Adrenal gland (tissue), 5 donors: ENCODE results near the gene ST3GAL4.

Source experiments
- CTCF ChIP-seq, 6 experiments: fragments of 450-650 bp in 4 of 6; fragments of 200-600 bp in 2 of 6; sonication (generic) in 1 of 6; IDR thresholded peaks; 1 replicate in 5 of 6; 2 replicates in 1 of 6; pipeline versions ENCODE4 v1.5.1 to v1.8.0; 2016 to 2021; ENCODE audit warnings: antibody characterized with exemption in 6 of 6, mild to moderate bottlenecking in 2 of 6, moderate library complexity in 1 of 6
- POLR2A ChIP-seq, 2 donors: fragments of 450-650 bp; IDR thresholded peaks; one replicate each; pipeline ENCODE4 v1.6.1; 2017; ENCODE audit warnings: antibody characterized with exemption in 2 of 2, mild to moderate bottlenecking in 2 of 2, moderate library complexity in 1 of 2
- donor health status: DM: no; HTN: no; CAD: no.

- TF ChIP-seq CTCF (IDR thresholded peaks at IDR 0.05) (no peak), POLR2A (IDR thresholded peaks at IDR 0.05) (no peak)
Observed at GRCh38 chr11:126406368-126406767, 50.9 kb downstream of the ST3GAL4 start.
